ENCODE results near the gene PML.

Gene PML, protein sequence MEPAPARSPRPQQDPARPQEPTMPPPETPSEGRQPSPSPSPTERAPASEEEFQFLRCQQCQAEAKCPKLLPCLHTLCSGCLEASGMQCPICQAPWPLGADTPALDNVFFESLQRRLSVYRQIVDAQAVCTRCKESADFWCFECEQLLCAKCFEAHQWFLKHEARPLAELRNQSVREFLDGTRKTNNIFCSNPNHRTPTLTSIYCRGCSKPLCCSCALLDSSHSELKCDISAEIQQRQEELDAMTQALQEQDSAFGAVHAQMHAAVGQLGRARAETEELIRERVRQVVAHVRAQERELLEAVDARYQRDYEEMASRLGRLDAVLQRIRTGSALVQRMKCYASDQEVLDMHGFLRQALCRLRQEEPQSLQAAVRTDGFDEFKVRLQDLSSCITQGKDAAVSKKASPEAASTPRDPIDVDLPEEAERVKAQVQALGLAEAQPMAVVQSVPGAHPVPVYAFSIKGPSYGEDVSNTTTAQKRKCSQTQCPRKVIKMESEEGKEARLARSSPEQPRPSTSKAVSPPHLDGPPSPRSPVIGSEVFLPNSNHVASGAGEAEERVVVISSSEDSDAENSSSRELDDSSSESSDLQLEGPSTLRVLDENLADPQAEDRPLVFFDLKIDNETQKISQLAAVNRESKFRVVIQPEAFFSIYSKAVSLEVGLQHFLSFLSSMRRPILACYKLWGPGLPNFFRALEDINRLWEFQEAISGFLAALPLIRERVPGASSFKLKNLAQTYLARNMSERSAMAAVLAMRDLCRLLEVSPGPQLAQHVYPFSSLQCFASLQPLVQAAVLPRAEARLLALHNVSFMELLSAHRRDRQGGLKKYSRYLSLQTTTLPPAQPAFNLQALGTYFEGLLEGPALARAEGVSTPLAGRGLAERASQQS

DNA sequence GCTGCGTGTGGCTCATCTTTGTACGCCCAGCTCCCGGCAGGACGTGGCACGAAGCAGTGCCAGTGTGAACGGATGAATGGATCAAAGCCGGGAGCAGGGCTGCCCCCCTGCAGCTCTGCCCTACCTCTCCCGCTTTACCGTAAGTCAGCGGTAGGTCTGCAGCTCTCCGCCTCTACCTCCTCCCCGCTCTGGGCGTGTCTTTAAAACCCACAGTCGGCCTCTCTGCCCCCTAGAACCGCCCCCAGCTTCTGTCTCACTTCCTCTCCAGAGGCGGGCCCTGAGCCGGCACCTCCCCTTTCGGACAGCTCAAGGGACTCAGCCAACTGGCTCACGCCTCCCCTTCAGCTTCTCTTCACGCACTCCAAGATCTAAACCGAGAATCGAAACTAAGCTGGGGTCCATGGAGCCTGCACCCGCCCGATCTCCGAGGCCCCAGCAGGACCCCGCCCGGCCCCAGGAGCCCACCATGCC, at the start of gene PML:
TSS of gene PML (plus strand) at position 304 of the 471 bp plus-strand sequence. CDS start at position 401, 97 bp downstream.
- peak; percentile 91 for DNase-seq

DNA sequence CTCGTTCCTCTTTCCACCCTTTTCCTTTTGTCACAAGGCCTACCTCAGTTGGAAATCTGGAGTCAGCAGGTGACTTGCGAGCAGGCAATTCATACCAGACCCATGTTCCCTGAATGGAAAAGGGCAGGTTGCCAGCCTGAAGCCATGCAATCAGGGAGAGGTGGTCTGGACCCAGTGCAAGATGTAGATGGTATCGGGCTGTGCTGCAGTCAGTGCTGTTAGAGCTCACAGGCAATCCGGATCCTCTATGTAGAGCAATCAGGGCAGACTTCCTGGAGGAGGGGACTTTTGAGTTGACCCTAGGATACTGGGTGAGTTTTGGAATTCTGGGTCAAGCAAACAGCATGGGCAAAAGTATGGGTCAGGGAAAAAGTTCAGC, 49.4 kb upstream of the PML start:
- no peak for DNase-seq

DNA sequence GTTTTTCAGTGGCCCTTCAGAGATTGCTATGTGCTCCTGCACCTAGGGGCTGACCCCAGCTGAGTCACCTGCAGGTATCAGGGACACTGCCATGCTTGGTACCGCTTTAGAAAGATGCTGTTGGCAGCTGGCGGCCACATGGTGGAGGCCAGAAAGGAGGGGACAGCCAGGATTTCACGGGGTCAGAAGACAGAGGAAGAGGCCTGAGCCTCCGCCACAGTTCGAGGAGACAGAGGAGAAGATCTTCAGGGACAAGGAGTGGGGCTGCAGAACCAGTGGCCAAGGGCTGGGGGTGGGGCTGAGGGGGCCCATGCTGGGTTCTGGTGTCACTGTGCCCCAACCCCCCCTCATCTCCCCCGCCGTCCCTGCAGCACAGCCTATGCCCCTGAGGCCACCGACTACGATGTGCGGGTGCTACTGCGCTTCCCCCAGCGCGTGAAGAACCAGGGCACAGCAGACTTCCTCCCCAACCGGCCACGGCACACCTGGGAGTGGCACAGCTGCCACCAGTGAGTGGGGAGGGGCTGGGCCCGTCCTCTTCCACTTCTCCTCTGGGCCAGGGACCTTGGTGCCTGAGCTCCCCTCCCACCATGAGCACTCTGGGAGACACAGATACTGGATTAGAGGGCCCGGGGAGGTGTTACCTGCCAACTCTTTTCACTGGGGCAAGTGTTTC, 48.3 kb upstream of the PML start:
- DNase-seq, result no peak

DNA sequence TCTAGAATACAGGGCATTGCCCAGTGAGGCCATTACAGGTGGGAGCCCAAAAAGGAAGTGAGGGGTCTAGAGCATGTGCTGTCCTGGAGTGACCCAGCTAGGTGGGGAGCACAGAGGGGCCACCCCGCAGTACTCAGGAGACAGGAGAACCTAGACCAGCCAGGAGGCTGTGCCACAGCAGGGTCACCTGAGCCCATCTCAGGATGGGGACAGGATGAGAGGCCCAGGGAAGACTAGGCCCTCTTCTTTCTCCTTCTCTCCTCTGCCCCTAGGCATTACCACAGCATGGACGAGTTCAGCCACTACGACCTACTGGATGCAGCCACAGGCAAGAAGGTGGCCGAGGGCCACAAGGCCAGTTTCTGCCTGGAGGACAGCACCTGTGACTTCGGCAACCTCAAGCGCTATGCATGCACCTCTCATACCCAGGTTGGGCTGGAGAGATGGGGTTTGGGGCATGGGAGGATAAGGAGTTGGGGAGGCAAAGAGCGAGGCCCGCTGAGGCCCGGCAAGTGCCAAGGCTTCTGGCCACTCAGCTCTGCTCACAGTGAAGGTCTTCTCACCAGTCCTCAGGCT, 47.6 kb upstream of the PML start:
- no peak for DNase-seq

DNA sequence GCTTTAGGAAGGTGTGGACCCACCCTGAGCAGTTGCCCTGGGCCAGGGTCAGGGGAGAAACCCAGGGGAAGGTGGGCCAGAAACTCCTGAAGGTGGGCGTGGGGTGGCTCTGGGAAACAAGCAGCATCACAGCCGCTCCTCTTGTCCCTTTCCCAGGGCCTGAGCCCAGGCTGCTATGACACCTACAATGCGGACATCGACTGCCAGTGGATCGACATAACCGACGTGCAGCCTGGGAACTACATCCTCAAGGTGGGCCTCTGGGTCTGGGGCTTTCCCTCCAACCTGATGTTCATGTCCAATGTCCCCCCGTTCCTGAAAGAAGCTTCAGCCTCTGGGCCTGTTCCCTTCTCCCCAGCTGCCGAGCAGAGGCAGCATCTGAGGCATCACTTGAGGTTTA, 46.9 kb upstream of the PML start:
- DNase-seq, result no peak

DNA sequence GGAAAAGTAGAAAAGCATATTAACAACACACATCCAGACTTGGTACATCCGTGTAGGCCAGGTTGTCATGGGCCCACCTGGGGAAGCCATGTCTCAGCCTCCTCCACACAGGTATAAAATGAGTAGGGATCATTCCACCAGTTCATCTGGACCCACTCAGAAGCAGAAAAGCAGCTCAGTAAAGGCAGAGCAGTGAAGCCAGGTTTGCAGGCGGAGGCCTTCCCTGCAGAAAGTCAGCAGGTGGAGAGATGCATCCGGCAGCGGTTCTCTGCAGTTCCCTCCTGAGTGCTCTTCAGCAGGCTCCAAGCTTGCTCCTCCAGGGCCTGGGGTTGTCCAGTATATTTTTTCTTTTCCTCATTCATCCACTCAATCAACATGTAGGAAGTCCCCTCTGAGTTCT, 46.1 kb upstream of the PML start:
- DNase-seq, result no peak

DNA sequence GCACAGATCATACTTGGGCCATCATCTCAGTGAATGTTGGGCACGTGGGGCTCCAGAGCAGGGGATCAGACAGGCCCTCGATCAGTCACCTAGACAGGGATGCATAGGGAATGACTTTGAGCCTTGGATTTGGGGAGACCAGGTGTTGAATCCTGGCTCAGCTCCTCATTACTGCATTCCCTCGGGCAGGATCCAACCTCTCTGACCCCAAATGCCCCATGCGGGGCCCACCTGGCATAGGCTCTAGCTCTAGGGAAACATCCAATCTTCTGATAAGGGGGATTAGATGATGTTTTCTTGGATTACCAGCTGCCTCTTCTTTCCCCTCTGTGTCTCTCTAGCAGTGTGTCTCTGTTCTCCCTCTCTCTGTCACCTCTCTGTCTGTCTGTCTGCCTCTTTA, 45.5 kb upstream of the PML start:
- DNase-seq, result no peak

DNA sequence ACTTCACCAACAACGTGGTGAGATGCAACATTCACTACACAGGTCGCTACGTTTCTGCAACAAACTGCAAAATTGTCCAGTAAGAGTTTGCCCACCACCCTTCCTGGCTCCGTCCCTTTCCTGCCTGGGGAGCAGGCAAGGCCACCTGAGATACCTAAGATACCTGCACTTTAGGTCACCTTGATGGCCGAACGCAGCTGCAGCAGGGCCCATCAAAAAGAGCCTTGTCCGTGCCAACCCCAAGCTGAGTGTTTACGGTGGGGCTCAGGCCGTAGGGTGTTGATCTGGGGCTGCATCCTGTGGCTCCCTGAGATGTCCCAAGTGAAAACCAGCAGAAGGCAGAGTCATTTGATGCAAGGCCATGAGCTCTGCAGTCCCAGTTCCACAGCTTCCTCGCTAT, 45.0 kb upstream of the PML start:
- no peak for DNase-seq

DNA sequence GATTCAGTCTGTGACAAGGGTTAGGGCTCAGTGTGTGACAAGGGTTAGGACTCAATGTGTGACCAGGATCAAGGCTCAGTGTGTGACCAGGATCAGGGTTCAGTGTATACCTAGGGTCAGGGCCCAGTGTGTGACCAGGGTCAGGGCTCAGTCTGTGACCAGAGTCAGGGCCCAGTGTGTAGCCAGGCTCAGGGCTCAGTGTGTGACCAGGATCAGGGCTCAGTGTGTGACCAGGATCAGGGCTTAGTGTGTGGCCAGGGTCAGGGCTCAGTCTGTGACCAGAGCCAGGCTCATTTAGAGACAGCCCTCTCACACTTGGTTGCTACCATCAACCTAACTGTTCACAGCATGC, 44.1 kb upstream of the PML start:
- no peak for DNase-seq

DNA sequence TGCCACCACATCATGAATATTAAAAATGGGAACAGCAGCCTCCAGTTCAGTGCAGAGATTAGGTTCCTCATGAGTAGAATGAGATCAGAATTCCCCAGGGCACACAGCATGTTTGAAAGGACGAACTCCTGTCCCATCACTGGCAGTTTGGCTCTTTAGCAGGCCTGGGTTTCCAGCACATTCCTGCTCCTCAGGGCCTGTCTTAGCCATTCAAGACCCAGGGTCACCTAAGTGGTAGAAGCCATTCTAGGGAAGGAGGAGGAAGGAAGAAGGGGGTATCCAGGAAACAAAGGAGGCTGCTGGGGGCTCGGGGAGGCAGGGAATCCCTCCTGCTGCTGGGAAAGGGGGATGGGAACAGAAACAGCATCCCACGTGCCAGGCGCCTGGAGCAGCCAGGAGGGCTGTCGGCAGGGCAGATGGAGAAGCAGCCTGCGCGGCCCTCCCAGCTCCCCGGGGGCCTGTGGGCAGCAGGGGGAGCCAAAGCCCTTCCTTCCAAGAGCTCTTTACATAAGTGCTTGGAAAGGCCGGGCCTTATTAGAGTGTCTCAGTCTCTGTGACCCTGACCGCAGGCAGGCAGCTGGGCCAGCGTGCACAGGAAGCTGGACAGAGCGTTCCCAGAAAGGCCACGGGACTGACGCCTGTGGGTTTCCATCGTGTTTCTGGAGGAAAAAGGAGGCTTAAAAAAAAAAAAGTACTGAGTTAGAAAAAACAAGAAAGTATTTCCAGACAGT, 43.5 kb upstream of the PML start:
- no peak for DNase-seq

DNA sequence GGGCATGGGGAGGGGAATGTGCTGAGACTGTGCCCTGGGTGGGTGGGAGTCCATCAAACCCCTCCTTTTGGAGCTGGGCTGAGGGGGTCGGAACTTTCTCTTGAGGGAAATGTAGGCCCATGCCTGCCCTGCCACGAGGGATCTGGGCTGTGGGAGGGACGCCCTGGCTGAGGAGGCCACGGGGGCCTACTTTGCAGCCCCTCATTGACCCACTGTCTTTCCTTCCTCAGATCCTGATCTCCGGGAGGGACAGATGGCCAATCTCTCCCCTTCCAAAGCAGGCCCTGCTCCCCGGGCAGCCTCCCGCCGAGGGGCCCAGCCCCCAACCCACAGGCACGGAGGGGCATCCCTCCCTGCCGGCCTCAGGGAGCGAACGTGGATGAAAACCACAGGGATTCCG, 42.9 kb upstream of the PML start:
- no peak for DNase-seq

DNA sequence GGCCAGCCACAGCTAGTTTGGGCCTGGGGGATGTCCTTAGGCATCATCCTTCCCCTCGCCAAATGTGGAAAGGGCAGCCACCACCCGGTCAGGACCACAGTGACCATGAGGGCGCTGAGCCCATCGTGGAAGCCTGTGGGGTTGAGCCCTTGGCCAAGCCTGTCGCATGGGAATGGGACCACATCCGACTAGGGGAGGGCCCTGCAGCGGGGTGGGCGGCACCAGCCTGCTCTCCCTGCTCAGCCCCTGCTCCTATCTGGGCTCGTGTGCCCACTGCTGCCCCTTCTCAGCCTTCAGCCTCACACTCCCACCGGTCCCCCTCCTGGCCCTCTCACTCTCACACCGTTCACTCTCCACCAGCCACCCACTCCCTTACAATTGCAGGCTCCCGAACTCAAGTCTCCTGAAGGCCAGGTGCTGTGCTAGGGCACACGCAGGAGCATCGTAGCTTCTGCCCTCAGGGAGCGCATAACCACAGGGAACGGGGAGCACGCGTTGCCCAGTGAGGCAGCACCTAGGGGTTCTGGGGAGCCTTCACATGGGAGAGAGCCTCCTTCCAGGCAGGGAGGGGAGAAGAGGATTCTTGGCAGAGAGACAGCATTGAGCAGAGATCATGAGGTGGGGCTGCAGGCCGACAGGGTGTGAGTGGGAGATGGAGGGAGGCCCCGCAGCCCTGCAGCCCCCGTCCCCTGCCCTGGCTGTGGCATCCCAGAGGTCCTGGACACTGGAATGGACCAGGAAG, 42.2 kb upstream of the PML start:
- no peak for DNase-seq

DNA sequence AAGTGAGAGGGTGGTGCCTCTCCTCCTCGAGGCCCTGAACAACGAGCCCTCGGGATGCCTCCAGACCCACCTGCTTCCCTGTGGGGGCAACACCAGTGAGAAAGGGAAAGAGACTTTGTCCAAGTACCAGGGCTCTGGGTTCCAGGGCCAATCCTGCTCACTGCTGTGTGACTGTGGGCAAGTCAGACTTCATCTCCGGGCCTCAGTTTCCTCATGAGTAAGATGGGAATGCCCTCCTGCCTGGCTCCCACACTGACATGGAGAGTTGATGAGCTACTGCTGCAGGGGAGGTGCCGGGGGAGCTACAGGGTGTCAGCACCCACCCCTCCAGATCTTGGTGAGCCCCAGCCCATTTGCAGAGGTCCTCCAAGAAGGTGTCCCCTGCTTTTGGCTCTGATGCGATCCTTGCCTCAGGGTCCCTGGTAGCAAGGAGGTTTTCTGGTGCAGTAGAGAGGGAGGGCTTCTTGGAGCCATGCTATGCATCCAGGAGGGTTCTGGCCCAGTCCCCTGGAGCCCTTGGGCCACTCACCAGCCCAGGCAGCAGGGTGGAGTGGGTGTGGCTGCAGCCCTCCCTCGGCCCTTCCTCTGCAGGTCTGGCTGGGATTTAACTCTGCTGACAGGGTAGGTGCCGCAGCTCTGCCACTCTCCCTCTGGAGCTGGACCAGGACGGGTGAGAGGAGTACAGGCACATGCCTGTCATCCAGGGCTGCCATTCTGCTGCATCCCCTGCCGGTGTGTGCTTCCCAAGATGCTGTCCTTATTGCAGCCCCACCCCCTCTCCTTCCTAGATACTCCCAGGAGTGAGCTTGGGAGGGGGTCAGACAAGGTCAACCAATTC, 41.4 kb upstream of the PML start:
- no peak for DNase-seq

DNA sequence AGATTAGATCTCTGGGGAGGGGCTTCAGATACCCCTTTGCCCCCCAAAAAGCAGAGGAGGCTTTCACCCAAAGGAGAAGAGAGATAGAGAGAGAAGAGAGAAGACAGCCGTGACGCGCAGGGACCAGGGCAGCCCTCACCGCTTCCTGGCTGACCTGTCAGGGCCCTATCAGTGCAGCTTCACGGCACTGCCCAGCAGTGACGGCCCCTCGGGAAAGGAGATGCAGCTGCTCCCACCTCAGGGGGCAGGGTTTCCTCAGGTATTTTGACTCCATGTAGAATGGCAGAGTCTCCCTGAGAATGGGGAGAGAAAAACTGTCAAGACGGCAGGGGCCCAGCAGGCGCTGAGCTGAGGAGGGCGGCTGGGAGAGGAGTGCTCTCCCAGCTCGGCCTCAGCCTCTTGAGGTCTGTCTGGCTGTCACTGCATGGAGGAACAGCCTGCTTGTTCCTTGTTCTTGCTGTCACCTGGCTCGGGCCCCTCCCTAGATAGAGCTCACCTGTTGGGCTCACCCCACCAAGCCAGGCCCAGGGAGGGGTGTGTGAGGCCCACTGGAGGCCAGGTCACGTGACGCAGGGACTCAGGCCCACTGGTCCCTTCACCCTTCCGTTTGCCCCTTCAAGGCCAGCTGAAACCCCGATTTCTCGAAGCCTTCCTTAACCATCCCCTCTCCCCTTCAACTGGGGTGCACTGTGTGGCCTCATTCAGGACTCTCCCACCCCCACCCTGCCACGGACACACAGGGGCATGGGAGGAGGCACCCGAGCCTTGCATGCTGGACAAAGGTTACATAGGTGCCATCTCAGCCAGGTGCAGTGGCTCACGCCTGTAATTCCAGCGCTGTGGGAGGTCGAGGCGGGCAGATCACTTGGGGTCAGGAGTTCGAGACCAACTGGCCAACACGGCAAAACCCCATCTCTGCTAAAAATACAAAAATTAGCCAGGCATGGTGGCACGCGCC, 40.0 kb upstream of the PML start:
- no peak for DNase-seq

DNA sequence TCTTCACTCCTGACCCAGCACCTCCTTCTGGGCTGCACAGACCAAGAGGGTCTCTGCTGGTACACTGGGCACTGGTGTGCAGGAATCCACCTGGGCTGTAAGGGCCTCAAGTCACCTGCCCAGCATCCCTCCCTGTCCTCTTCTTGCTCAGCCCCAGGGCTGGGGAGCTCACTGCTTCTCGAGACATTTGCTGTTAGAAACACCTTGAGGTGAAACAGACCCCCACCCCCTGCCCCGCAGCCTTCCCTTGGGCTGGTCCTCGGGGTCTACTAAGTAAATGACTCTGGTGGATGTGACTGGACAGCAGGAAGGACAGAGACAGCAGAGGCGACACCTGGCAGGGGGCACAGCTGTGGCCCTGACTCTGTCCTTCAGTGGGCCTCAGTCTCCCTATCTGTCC, 39.2 kb upstream of the PML start:
- no peak for DNase-seq

DNA sequence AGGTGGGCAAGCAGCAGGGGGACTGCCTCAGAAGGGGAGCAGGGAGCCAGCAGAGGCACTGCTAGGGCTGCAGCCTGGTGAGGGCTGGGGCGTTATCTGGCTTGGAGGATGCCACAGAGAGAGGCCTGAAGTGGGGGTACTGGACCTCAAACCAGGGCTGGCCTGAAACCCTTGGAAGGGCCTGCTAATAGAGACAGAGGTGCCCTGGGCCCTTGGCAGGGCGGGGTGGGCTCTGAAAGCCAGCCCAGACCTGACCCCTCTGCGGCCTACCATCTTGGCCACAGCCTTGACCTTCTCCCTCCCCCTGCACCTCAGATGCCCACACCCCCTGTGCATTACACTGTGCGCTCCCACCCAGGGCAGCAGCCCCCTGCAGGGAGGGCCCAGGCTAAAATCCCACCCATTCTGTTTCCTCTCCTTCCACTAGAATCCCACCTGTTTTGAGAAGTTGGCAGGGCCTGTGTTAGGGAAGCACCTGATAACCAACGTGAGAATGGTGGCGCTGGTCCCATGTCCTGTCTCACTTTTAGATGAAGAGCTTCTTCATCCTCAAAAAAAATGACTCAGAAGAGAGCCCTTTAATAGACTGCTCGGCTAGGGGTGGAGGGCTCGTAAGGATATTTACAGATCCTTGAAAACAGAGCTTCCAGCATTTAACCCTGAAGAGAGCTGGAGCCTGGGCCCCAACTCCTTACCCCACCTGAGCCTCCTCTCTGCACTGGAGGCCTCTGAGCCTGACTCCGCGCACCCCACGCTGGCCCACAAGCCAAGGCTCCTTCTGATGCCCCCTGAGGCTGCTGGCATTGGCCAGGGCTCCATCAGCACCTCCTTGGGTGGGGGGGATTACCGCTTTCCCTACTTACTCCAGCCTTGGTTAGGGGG, 38.4 kb upstream of the PML start:
- DNase-seq, result no peak

DNA sequence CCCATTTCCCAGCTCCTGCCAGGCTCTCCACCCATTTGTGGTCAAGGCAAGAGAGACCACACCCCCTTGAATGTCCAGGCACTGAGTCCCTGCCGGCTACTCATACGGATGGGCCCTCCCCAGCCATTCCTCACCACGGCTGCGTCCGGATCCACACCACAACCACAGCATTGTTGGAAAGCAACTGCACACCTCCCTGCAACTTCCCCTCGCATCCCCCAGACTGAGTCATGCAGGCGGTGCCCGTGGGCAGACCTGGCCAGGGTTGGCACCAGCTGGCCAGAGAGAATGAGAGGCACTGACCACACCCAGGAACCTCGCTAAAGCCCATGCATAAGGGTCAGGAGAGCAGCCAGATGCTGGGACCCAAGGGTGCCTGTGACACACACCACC, 37.8 kb upstream of the PML start:
- no peak for DNase-seq

DNA sequence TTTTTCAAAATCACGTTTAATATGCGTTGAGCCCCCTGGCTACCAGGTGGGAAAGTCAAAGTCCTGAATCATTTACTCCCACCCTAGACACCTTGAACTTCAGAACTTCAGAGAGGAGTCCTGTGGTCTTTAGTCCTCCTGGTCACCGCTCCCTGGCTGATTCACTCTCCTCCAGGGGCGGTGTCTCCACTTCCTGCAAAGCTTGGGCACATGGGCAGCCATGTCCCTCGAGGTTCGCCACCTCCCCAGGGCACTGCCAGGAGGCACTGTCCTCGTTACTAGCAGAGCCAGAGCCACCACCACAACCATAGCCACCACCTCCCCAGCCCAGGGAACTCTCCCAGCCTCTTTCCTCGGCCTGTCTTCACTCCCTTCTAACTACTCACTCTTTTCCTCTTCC, 37.2 kb upstream of the PML start:
- no peak for DNase-seq

DNA sequence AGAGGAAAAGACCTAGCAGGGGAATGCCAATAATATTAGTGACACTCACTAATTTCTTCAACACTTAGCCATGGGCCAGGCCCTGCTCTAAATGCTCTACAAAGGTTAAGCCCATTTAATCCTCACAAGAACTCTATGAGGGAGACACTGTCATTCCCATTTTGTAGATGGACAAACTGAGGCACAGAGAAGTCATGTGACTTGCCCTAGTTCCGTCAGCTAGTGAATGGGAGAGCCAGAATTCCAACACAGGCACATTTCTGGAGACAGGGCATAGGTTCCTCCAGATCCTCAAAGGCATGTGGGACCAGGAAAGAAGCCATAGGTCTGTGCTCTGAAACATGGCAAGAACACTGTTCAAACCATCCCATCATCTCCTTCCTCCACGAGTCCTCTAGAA, 36.7 kb upstream of the PML start:
- no peak for DNase-seq
